Measurements from ENCODE around the gene F2RL1. TPM values are rescaled to one million over a fixed set of nuclear protein-coding genes. Genes with fewer than 3 reads are reported as not detected.

The F2RL1 gene
- total RNA-seq, 6 experiments from 2014 or later = 2.6 to 17.0 (median 11.6) TPM

DNA sequence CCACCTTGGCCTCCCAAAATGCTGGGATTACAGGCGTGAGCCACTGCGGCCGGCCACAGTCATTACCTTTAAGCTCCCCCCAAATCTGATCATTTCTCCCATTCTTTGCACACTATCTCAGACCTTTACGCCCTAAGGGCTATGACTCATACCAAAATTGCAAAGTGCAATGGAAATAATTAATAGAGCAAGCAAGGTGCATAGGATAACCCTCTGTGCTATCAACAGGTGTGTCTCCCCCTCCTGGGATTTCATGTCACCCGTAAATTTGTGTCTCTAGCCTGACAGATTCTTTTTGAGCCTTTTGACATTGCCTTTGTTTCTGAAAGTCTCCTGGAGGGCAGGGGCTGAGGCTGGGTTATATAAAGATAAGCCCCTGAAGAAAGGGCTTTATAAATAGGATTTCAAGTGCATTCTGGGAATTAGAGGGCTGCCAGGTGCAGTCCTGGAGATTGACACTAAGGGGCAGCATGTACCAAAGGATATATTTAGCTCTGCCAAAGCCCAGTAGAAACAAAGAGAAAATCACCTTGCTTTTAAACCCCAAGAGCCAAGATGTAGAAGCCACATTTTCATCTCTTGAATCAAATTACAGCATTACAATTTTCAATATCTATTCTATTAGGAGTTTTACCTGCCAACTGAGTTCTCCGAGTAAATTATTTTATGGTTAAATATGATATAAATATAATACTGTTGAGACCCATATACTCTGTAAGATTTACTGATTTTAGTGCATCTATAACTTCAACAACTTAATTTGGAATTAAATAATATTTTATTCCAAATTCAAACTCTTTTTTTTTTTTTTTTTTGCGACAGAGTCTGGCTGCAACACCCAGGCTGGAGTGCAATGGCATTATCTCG is 49.2 kb downstream of the F2RL1 start:
- no peaks in the 10 kb centered on the region for H3K27me3 ChIP-seq
- WGBS (ENCODE audit: insufficient coverage, low coverage, low lambda C conversion rate, missing lambda C conversion rate) = 53% methylated on average over 8 of the region's 8 CpGs
- no peaks in the 10 kb centered on the region for H3K36me3 ChIP-seq
- H3K9me3 ChIP-seq = no peaks in the 10 kb centered on the region
- no peak for TF ChIP-seq POLR2A (IDR thresholded peaks at IDR 0.05)
- TF ChIP-seq CTCF (IDR thresholded peaks at IDR 0.05) = peak; percentile 80 to 97 (median 90)
- H3K27ac ChIP-seq = no peak overlapping the region
- no peaks in the 10 kb centered on the region for H3K4me1 ChIP-seq
- peak; percentile 96 to 98 (median 98) for ATAC-seq
- DNase-seq = peak in 2 of 3 donors; percentile 41 to 64
- no peak overlapping the region for H3K4me3 ChIP-seq
- intact Hi-C loops (cut with DNase I) = loop anchor here in 1 of 2 donors (10.0 kb wide), 1 partner anchor 147 kb away; no protein-coding TSS in a partner anchor

DNA sequence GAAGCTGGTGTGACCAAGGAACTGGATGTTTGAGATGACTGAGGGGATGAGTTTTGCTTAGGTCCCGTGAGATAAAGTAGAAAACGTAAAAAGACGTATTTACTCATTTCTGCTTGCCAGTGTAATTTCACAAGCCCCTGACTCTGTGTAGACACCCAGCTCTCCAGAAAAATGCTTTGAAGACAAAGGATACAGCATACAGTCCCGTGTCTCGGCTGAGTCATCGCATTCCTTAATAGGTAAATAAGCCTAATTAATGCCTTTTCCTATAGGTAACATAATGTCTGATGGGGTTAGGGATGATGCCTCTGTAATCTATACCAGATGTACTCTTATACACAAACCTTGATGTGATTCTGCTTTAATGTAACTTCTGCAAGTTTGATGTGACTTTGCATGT is 51.2 kb downstream of the F2RL1 start:
- no peak for ATAC-seq
- H3K36me3 ChIP-seq = no peaks in the 10 kb centered on the region
- H3K9me3 ChIP-seq = no peaks in the 10 kb centered on the region
- H3K4me1 ChIP-seq = no peaks in the 10 kb centered on the region
- intact Hi-C loops (cut with DNase I) = loop anchor here in 1 of 2 donors (10.0 kb wide), 1 partner anchor 145 kb away; no protein-coding TSS in a partner anchor
- H3K27ac ChIP-seq = no peak overlapping the region
- no peaks in the 10 kb centered on the region for H3K27me3 ChIP-seq
- WGBS (ENCODE audit: insufficient coverage, low coverage, low lambda C conversion rate, missing lambda C conversion rate) = 77% methylated on average over 6 of the region's 6 CpGs
- no peak for TF ChIP-seq CTCF (IDR thresholded peaks at IDR 0.05)
- no peak for TF ChIP-seq POLR2A (IDR thresholded peaks at IDR 0.05)
- no peak overlapping the region for H3K4me3 ChIP-seq
- no peak for DNase-seq

DNA sequence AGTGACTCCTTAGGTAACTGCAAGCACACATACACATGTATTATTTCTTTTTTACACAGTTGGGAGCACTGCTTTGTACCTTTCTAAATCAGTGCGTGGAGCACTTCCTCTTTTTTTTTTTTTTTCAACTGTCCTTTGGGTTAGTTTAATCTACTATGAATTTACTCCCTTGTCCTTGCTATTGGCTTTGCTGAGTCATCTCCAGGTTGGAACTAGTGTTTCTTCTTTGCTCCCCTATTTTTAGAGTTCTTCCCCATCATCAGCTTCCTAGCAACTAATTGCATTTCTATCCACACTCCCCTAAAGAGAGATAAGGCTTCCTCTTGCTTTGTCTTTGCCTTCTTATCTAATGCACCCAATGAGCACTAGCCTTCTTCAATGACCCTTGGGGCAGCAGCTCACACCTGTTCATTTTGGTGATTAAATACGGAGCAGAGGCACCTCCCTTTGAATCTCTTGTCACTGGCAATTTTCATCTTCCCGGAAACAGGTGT is 55.3 kb downstream of the F2RL1 start:
- no peak for DNase-seq
- 42% methylated on average over 3 of the region's 3 CpGs for WGBS (ENCODE audit: insufficient coverage, low coverage, low lambda C conversion rate, missing lambda C conversion rate)
- Histone ChIP-seq H3K9me3 (no peaks in the 10 kb centered on the region), H3K27ac (no peak overlapping the region), H3K4me3 (no peak overlapping the region), H3K36me3 (no peaks in the 10 kb centered on the region), H3K4me1 (no peaks in the 10 kb centered on the region), H3K27me3 (no peaks in the 10 kb centered on the region)
- intact Hi-C loops (cut with DNase I) = loop anchor here in 1 of 2 donors (10.0 kb wide), 1 partner anchor 141 kb away; no protein-coding TSS in a partner anchor
- ATAC-seq = peak in 2 of 4 donors; percentile 15 to 45
- TF ChIP-seq POLR2A (IDR thresholded peaks at IDR 0.05) (no peak), CTCF (IDR thresholded peaks at IDR 0.05) (no peak)

Small RNA genes lying within 50 kb of the gene (small RNA-seq; reads per million reads assigned to genes)
- 0 reads per million in 2 experiments for gene RN7SL208P

Other genes with a start within 250 kb of the F2RL1 start
- 1 to 10 TPM in 3 of 6 experiments, under 1 TPM in 2, not detected in 1; 0.09 to 2.1 (median 1.6) TPM for gene F2RL2, start 195.6 kb upstream of the F2RL1 start, total RNA-seq
- 10 to 100 TPM in 5 of 6 experiments, 1 to 10 TPM in 1; 3.5 to 18.4 (median 11.4) TPM for gene F2R, start 102.9 kb upstream of the F2RL1 start, total RNA-seq
- under 1 TPM in 1 of 6 experiments, not detected in 5; 0.43 TPM for gene S100Z, start 31.0 kb downstream of the F2RL1 start, total RNA-seq
- gene CRHBP, start 134.0 kb downstream of the F2RL1 start, total RNA-seq = 100 to 1,000 TPM in 2 of 6 experiments, 10 to 100 TPM in 4; 19.2 to 130 (median 40.6) TPM
- 10 to 100 TPM in 5 of 6 experiments, 1 to 10 TPM in 1; 9.1 to 15.3 (median 11.4) TPM for gene AGGF1, start 211.4 kb downstream of the F2RL1 start, total RNA-seq